Endothelial cell of umbilical vein (primary cell): Measurements from ENCODE around the gene COL5A1. TPM values are rescaled to one million over a fixed set of nuclear protein-coding genes. Genes with fewer than 3 reads are reported as not detected.

Experiments used
- BruUV-seq: library from RNA; stranded (reverse); fragments of 400-500 nt; replicated peaks from 2 replicates; lab custom pipeline; 2021; lab: Mats Ljungman, UMichigan
- CTCF ChIA-PET: fragments of 300-600, 350-600 bp; sonication (Branson Sonifier 250); formaldehyde crosslinking; loops from one replicate; lab custom pipeline; 2021; ENCODE audit warnings: antibody characterized with exemption, inconsistent platforms; lab: Charles Lee
- POLR2A ChIA-PET: fragments of 300-600, 350-600 bp; sonication (Branson Sonifier 250); formaldehyde crosslinking; loops from one replicate; lab custom pipeline; 2021; ENCODE audit warnings: antibody characterized with exemption, inconsistent platforms; lab: Charles Lee
- DNase-seq: peaks from one replicate; pipeline ENCODE4 v3.0.0-alpha.2; 2011; ENCODE audit warnings: low read depth, low spot score
- FAIRE-seq: peaks from 2 replicates; lab custom pipeline; 2011; peaks lifted over from hg19 to GRCh38; lab: Jason Lieb, UNC
- H2AFZ ChIP-seq: 2 replicates; pipeline ENCODE4 v1.6.0; 2012; ENCODE audit warnings: low read depth, low read length, control low read depth, inconsistent platforms
- H3K27ac ChIP-seq: 2 replicates; pipeline ENCODE4 v1.5.1; 2011; ENCODE audit warnings: low read depth, mild to moderate bottlenecking, control low read depth, low read length, moderate library complexity; ENCODE audit not compliant: insufficient read depth
- H3K27me3 ChIP-seq, 2 experiments: 2 replicates each; pipeline versions ENCODE4 v1.6.0 to v1.6.1; 2011; ENCODE audit warnings: low read length in 2 of 2, mixed read lengths in 1 of 2; ENCODE audit not compliant: control insufficient read depth in 2 of 2, insufficient read depth in 2 of 2
- H3K36me3 ChIP-seq, 2 experiments: 2 replicates in 1 of 2; 3 replicates in 1 of 2; pipeline ENCODE4 v1.5.1; 2011; ENCODE audit warnings: low read length in 2 of 2, mild to moderate bottlenecking in 1 of 2, moderate library complexity in 1 of 2; ENCODE audit not compliant: control insufficient read depth in 2 of 2, insufficient read depth in 2 of 2; ENCODE audit errors: extremely low read depth in 1 of 2
- H3K4me1 ChIP-seq: 3 replicates; pipeline ENCODE4 v1.5.1; 2011; ENCODE audit warnings: mild to moderate bottlenecking, low read length; ENCODE audit not compliant: control insufficient read depth, insufficient read depth; ENCODE audit errors: extremely low read depth
- H3K4me2 ChIP-seq: 2 replicates; pipeline ENCODE4 v1.6.1; 2011; ENCODE audit warnings: low read length, control low read depth, mixed read lengths; ENCODE audit not compliant: insufficient read depth
- H3K4me3 ChIP-seq, 3 experiments: fragments of 200-600 bp in 1 of 3; sonication (generic), shearing (Covaris generic) in 1 of 3; replicated peaks in 1 of 3; 2 replicates each; pipeline ENCODE4 v1.5.1; 2011 to 2016; ENCODE audit warnings: control low read depth in 3 of 3, low read length in 3 of 3, mild to moderate bottlenecking in 2 of 3, inconsistent platforms in 1 of 3, low read depth in 1 of 3, moderate library complexity in 1 of 3; ENCODE audit not compliant: insufficient read depth in 1 of 3
- H3K79me2 ChIP-seq: 2 replicates; pipeline ENCODE4 v1.6.0; 2012; ENCODE audit warnings: low read length, inconsistent platforms; ENCODE audit not compliant: control insufficient read depth, insufficient read depth
- H3K9ac ChIP-seq: replicated peaks from 2 replicates; pipeline ENCODE3; 2011; ENCODE audit warnings: low read length, control low read depth; ENCODE audit not compliant: insufficient read depth; ENCODE audit errors: extremely low read depth
- H3K9me1 ChIP-seq: replicated peaks from 3 replicates; pipeline ENCODE4 v1.6.0; 2011; ENCODE audit warnings: mild to moderate bottlenecking, low read length; ENCODE audit not compliant: control insufficient read depth, insufficient read depth; ENCODE audit errors: extremely low read depth
- H3K9me3 ChIP-seq: replicated peaks from 2 replicates; pipeline ENCODE4 v1.5.1; 2012; ENCODE audit warnings: low read length, inconsistent platforms; ENCODE audit not compliant: control insufficient read depth, insufficient read depth
- H4K20me1 ChIP-seq: replicated peaks from 2 replicates; pipeline ENCODE3; 2011; ENCODE audit warnings: mild to moderate bottlenecking, low read length; ENCODE audit not compliant: control insufficient read depth, insufficient read depth; ENCODE audit errors: extremely low read depth
- EZH2 ChIP-seq: IDR thresholded peaks from 2 replicates; pipeline ENCODE4 v1.6.1; 2012; ENCODE audit warnings: borderline replicate concordance, low read depth, mild to moderate bottlenecking, moderate library complexity, low read length, inconsistent platforms; ENCODE audit not compliant: severe bottlenecking
- FOS ChIP-seq: IDR thresholded peaks from 2 replicates; pipeline ENCODE4 v1.6.1; 2011; ENCODE audit warnings: mild to moderate bottlenecking, low read length, moderate library complexity, borderline replicate concordance; ENCODE audit not compliant: insufficient read depth
- GATA2 ChIP-seq: IDR thresholded peaks from 2 replicates; pipeline ENCODE4 v1.7.0; 2011; ENCODE audit warnings: low read depth, mild to moderate bottlenecking, moderate library complexity, mixed read lengths, low read length; ENCODE audit not compliant: insufficient read length, insufficient read depth
- JUN ChIP-seq: IDR thresholded peaks from 2 replicates; pipeline ENCODE4 v1.6.1; 2011; ENCODE audit warnings: borderline replicate concordance, low read depth; ENCODE audit not compliant: insufficient read length, insufficient read depth
- MYC ChIP-seq: IDR thresholded peaks from one replicate; pipeline ENCODE4 v1.6.1; 2011; ENCODE audit warnings: mild to moderate bottlenecking, low read depth, low read length
- POLR2A ChIP-seq: IDR thresholded peaks from 2 replicates; pipeline ENCODE4 v1.6.1; 2012; ENCODE audit warnings: low read depth, mild to moderate bottlenecking, control low read depth, low read length
- POLR2AphosphoS5 ChIP-seq: IDR thresholded peaks from 2 replicates; pipeline ENCODE4 v1.6.1; 2012; ENCODE audit warnings: low read depth, mild to moderate bottlenecking, control low read depth, low read length, moderate library complexity; ENCODE audit not compliant: insufficient read depth
- dilution Hi-C: fragments of 300-500 bp; cut with MboI; formaldehyde crosslinking; loops from one replicate; pipeline ENCODE4 v1.15.0; 2019; ENCODE audit warnings: low sequenced_read_pairs; ENCODE audit not compliant: extremely low pct_ligation_motif_present
- intact Hi-C: fragments of 100-400 bp; cut with micrococcal nuclease; formaldehyde crosslinking; loops from one replicate; pipeline ENCODE4 v1.10.0; 2022
- polyA plus RNA-seq, 4 experiments: library from polyadenylated mRNA; depleted of rRNA in 3 of 4; stranded (reverse) in 3 of 4; unstranded in 1 of 4; fragments of >200 nt; gene quantifications; 2 replicates each; pipeline versions ENCODE4 v1.2.1 to v1.2.3, GENCODE V29; 2011 to 2012; ENCODE audit warnings: missing spikeins in 1 of 4
- total RNA-seq: library from RNA; stranded (reverse); gene quantifications from 2 replicates; pipeline ENCODE4 v1.2.3, GENCODE V29; 2021
- TF ChIP-seq, protein P1 (sequence below): IDR thresholded peaks from 2 replicates; pipeline ENCODE4 v1.6.1; 2011; ENCODE audit not compliant: insufficient read depth, insufficient read length
- TF ChIP-seq, protein P2 (sequence below), 2 donors: IDR thresholded peaks; 1 replicate in 1 of 2; 2 replicates in 1 of 2; pipeline ENCODE4 v1.5.1; 2011; ENCODE audit warnings: low read length in 2 of 2, mild to moderate bottlenecking in 2 of 2, moderate library complexity in 2 of 2, control low read depth in 1 of 2, inconsistent platforms in 1 of 2, low read depth in 1 of 2; ENCODE audit not compliant: insufficient read depth in 1 of 2; ENCODE audit errors: extremely low read depth in 1 of 2

COL5A1 gene
- total and polyA plus RNA-seq, 2 donors (not counting 3 experiments of a cell fraction or from before 2014, with no cell fraction given), result 97.4 to 175 TPM

DNA sequence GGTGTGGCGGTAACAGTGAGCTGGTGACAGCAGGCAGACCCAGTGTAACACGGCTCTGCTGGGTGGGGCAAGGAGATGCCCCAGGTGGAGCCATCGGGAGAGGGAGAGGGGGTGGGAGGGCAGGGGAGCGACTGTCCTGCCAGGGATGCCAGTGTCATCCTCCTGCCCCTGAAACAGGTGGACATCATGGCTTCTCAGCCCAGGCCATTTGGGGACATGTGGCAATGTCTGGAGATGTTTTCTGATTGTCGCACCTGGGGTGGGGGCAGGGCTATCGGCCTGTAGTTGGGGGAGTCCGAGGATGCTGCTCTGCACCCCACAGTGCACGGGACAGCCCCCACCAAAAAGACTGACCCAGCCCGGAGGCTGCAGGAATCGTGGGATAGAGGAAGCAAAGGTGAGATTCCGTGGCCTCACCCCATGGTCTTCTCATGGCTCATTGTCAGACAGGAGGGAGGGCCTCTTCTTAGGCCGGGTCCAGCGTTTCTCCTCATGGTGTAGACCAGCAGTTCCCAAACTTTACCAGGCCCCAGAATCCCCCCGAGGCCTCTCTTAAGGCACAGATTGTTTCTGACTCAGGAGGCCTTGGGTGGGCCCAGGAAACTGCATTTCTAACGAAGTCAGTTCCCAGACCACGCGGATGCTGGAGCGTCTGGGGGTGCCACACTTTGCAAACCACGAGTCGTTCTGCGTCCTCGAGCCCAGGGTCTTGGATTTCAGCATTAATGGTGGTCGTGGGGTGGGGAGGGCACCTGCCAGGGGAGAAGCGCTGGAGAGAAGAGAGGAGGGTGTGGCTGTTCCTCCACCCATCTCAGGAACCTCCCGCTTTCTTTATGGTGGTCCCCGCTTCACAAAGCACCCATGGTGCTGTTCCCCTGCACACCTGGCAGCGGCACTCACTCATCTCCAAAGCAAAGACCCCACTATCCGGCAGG, 11.0 kb downstream of the COL5A1 start:
- H2AFZ ChIP-seq, result no peak overlapping the region
- no peak overlapping the region for H3K4me2 ChIP-seq
- no peaks in the 10 kb centered on the region for H3K27me3 ChIP-seq
- ChIA-PET CTCF (no interaction called here), POLR2A (no interaction called here)
- dilution Hi-C loops, result no loop called here
- intact Hi-C loops, result no loop called here
- H3K36me3 ChIP-seq, result peaks cover 0 to 6% of the 10 kb centered on the region in 2 experiments
- H3K4me1 ChIP-seq, result no peaks in the 10 kb centered on the region
- TF ChIP-seq GATA2 (no peak), EZH2 (no peak), POLR2A (no peak), JUN (no peak), FOS (no peak)
- BruUV-seq, result no TSS peak
- H3K4me3 ChIP-seq, result no peak overlapping the region
- H3K9me3 ChIP-seq, result no peaks in the 10 kb centered on the region
- H3K9me1 ChIP-seq, result no peaks in the 10 kb centered on the region
- H4K20me1 ChIP-seq, result no peaks in the 10 kb centered on the region
- no peak overlapping the region for H3K27ac ChIP-seq
- H3K9ac ChIP-seq, result no peak overlapping the region
- peaks cover 19% of the 10 kb centered on the region for H3K79me2 ChIP-seq
- FAIRE-seq, result no peak
- DNase-seq, result no peak

DNA sequence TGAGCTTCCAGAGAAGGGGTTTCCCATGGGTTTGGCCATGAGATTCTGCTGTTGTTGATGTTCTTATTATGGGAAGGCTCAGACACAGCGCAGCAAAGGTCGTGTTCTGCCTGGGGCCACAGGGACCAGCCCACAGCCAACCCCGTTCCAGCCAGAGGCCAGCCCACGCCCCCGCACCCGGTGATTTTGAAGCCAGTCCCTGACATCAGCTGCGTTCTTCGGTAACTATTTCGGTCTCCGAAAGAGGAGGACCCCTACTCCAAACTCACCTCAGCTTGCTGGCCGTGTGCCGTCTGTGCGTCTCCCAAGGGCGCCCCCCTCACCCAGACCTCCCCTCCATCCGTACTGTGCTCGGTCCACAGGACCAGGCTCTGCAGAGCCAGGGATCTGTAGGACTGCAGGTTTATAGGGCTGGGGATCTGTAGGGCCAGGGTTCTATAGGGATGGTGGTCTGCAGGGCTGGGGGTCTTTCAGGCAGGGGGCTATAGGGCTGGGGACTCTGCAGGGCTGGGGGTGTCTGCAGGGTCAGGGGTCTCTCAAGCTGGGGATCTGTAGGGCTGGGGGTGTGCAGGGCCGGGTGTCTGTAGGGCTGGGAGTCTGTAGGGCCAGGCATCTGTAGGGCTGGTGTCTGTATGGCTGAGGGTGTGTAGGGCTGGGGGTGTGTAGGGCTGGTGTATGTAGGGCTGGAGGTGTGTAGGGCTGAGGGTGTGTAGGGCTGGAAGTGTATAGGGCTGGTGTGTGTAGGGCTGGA, 11.8 kb downstream of the COL5A1 start:
- H3K36me3 ChIP-seq, result peaks cover 0 to 6% of the 10 kb centered on the region in 2 experiments
- no peak overlapping the region for H3K4me2 ChIP-seq
- TF ChIP-seq FOS (no peak), GATA2 (no peak), POLR2A (no peak), EZH2 (no peak), MYC (no peak), JUN (no peak), POLR2AphosphoS5 (no peak)
- TF ChIP-seq, protein P1, sequence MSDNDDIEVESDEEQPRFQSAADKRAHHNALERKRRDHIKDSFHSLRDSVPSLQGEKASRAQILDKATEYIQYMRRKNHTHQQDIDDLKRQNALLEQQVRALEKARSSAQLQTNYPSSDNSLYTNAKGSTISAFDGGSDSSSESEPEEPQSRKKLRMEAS, result no peak
- TF ChIP-seq, protein P2, sequence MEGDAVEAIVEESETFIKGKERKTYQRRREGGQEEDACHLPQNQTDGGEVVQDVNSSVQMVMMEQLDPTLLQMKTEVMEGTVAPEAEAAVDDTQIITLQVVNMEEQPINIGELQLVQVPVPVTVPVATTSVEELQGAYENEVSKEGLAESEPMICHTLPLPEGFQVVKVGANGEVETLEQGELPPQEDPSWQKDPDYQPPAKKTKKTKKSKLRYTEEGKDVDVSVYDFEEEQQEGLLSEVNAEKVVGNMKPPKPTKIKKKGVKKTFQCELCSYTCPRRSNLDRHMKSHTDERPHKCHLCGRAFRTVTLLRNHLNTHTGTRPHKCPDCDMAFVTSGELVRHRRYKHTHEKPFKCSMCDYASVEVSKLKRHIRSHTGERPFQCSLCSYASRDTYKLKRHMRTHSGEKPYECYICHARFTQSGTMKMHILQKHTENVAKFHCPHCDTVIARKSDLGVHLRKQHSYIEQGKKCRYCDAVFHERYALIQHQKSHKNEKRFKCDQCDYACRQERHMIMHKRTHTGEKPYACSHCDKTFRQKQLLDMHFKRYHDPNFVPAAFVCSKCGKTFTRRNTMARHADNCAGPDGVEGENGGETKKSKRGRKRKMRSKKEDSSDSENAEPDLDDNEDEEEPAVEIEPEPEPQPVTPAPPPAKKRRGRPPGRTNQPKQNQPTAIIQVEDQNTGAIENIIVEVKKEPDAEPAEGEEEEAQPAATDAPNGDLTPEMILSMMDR (IDR thresholded peaks at IDR 0.05; ENCODE audit: extremely low read depth in 1 of 2, insufficient read depth in 1 of 2, low read depth in 1 of 2, low read length in 2 of 2), result no peak
- no peaks in the 10 kb centered on the region for H3K9me1 ChIP-seq
- FAIRE-seq, result no peak
- no TSS peak for BruUV-seq
- POLR2A ChIA-PET, result no interaction called here
- DNase-seq, result no peak
- no peak overlapping the region for H3K27ac ChIP-seq
- no peak overlapping the region for H3K4me3 ChIP-seq
- H4K20me1 ChIP-seq, result no peaks in the 10 kb centered on the region
- no peaks in the 10 kb centered on the region for H3K27me3 ChIP-seq
- H3K9me3 ChIP-seq, result no peaks in the 10 kb centered on the region
- no peak overlapping the region for H3K9ac ChIP-seq
- CTCF ChIA-PET, result no interaction called here
- no peaks in the 10 kb centered on the region for H3K4me1 ChIP-seq
- peaks cover 16% of the 10 kb centered on the region for H3K79me2 ChIP-seq
- dilution Hi-C loops, result no loop called here
- intact Hi-C loops, result no loop called here
- H2AFZ ChIP-seq, result no peak overlapping the region
